ENCODE results near the gene KCNK6. TPM values are rescaled to one million over a fixed set of nuclear protein-coding genes. Genes with fewer than 3 reads are reported as not detected.

Gene KCNK6
- total RNA-seq, 1 donor from 2014 or later, result 29.2 TPM

- Mint-ChIP-seq H3K9me3 (ENCODE audit: low read depth) (no peaks in the 10 kb centered on the region), H3K27ac (ENCODE audit: unreplicated experiment) (peak overlapping the region; percentile 55), H3K4me1 (ENCODE audit: low read depth) (peaks cover 25% of the 10 kb centered on the region), H3K27me3 (ENCODE audit: low read depth) (no peaks in the 10 kb centered on the region), H3K36me3 (ENCODE audit: low read depth) (peaks cover 14% of the 10 kb centered on the region), H3K4me3 (ENCODE audit: unreplicated experiment) (peak overlapping the region; percentile 51)
- DNase-seq (ENCODE audit: low spot score), result no peak
- no peak for TF ChIP-seq CTCF (IDR thresholded peaks at IDR 0.05)
Measured at GRCh38 chr19:38376576-38376975, 56.9 kb downstream of the KCNK6 start.

- no peak overlapping the region for H3K4me3 Mint-ChIP-seq (ENCODE audit: unreplicated experiment)
- peaks cover 25% of the 10 kb centered on the region for H3K4me1 Mint-ChIP-seq (ENCODE audit: low read depth)
- H3K27ac Mint-ChIP-seq (ENCODE audit: unreplicated experiment), result no peak overlapping the region
- no peak for TF ChIP-seq CTCF (IDR thresholded peaks at IDR 0.05)
- H3K36me3 Mint-ChIP-seq (ENCODE audit: low read depth), result peaks cover 19% of the 10 kb centered on the region
- H3K9me3 Mint-ChIP-seq (ENCODE audit: low read depth), result no peaks in the 10 kb centered on the region
- no peaks in the 10 kb centered on the region for H3K27me3 Mint-ChIP-seq (ENCODE audit: low read depth)
- DNase-seq (ENCODE audit: low spot score), result no peak
Measured at GRCh38 chr19:38377052-38377451, 57.4 kb downstream of the KCNK6 start.

- no peak for DNase-seq (ENCODE audit: low spot score)
- Mint-ChIP-seq H3K27me3 (ENCODE audit: low read depth) (no peaks in the 10 kb centered on the region), H3K36me3 (ENCODE audit: low read depth) (peaks cover 24% of the 10 kb centered on the region), H3K4me1 (ENCODE audit: low read depth) (peaks cover 24% of the 10 kb centered on the region), H3K27ac (ENCODE audit: unreplicated experiment) (no peak overlapping the region), H3K9me3 (ENCODE audit: low read depth) (no peaks in the 10 kb centered on the region), H3K4me3 (ENCODE audit: unreplicated experiment) (no peak overlapping the region)
- TF ChIP-seq CTCF (IDR thresholded peaks at IDR 0.05), result no peak
Measured at GRCh38 chr19:38378866-38379265, 59.2 kb downstream of the KCNK6 start.

GRCh38 chr19:38381138-38381537 is 61.5 kb downstream of the KCNK6 start:
- H3K9me3 Mint-ChIP-seq (ENCODE audit: low read depth), result no peaks in the 10 kb centered on the region
- peaks cover 8% of the 10 kb centered on the region for H3K4me1 Mint-ChIP-seq (ENCODE audit: low read depth)
- no peak for DNase-seq (ENCODE audit: low spot score)
- H3K27me3 Mint-ChIP-seq (ENCODE audit: low read depth), result no peaks in the 10 kb centered on the region
- peaks cover 24% of the 10 kb centered on the region for H3K36me3 Mint-ChIP-seq (ENCODE audit: low read depth)
- H3K4me3 Mint-ChIP-seq (ENCODE audit: unreplicated experiment), result no peak overlapping the region
- H3K27ac Mint-ChIP-seq (ENCODE audit: unreplicated experiment), result no peak overlapping the region
- no peak for TF ChIP-seq CTCF (IDR thresholded peaks at IDR 0.05)

Other genes with a start within 250 kb of the KCNK6 start
- gene DPF1, start 95.6 kb upstream of the KCNK6 start, total RNA-seq, result 2.1 to 4.8 TPM (median 2.4 TPM) in 3 replicates
- gene PPP1R14A, start 63.5 kb upstream of the KCNK6 start, total RNA-seq, result 132 to 297 TPM (median 295 TPM) in 3 replicates
- gene SPINT2, start 55.3 kb upstream of the KCNK6 start, total RNA-seq, result 21.3 to 28.0 TPM (median 26.4 TPM) in 3 replicates
- 2.0 to 5.2 TPM (median 2.0 TPM) in 3 replicates for gene C19orf33, start 15.6 kb upstream of the KCNK6 start, total RNA-seq
- 93.3 to 101 TPM (median 97.8 TPM) in 3 replicates for gene YIF1B, start 3.9 kb upstream of the KCNK6 start, total RNA-seq
- gene CATSPERG, start 16.0 kb downstream of the KCNK6 start, total RNA-seq, result 3.9 to 7.6 TPM (median 5.3 TPM) in 3 replicates
- gene PSMD8, start 54.7 kb downstream of the KCNK6 start, total RNA-seq, result 181 to 197 TPM (median 197 TPM) in 3 replicates
- 0.80 to 1.8 TPM (median 1.5 TPM) in 3 replicates for gene GGN, start 68.2 kb downstream of the KCNK6 start, total RNA-seq
- gene SPRED3, start 68.9 kb downstream of the KCNK6 start, total RNA-seq, result 3.2 to 4.6 TPM (median 4.6 TPM) in 3 replicates
- 15.5 to 16.5 TPM (median 16.0 TPM) in 3 replicates for gene FAM98C, start 83.2 kb downstream of the KCNK6 start, total RNA-seq
- not detected in 3 replicates for gene RASGRP4, start 106.4 kb downstream of the KCNK6 start, total RNA-seq
- 0.02 to 0.32 TPM (median 0.26 TPM) in 3 replicates for gene RYR1, start 113.8 kb downstream of the KCNK6 start, total RNA-seq

Data from chondrocyte (in vitro differentiated cells).